GM18502 (cell line): ENCODE measurements around the gene METAP1D.

Experiments
- ATAC-seq: cut with Tn5 transposase; IDR thresholded peaks from one replicate; pipeline ENCODE4 v1.9.1; 2021; ENCODE audit warnings: mild to moderate bottlenecking; ENCODE audit not compliant: unreplicated experiment, poor library complexity

Gene METAP1D

GRCh38 chr2:172089005-172089504 is 89.3 kb downstream of the METAP1D start:
- ATAC-seq = no peak

GRCh38 chr2:172089633-172090032 is 89.9 kb downstream of the METAP1D start:
- ATAC-seq = no peak

GRCh38 chr2:172090044-172090961 is 90.5 kb downstream of the METAP1D start:
- ATAC-seq = no peak

GRCh38 chr2:172091000-172091641 is 91.4 kb downstream of the METAP1D start:
- ATAC-seq = no peak

- ATAC-seq = no peak
Measured at GRCh38 chr2:172091761-172092566, 92.2 kb downstream of the METAP1D start.

GRCh38 chr2:172092716-172093415 is 93.1 kb downstream of the METAP1D start:
- ATAC-seq = no peak

- ATAC-seq = no peak
Measured at GRCh38 chr2:172093416-172094293, 93.9 kb downstream of the METAP1D start.

GRCh38 chr2:172094294-172095145 is 94.8 kb downstream of the METAP1D start:
- ATAC-seq = peak; percentile 7

- ATAC-seq = peak; percentile 47
Measured at GRCh38 chr2:172095146-172095904, 95.6 kb downstream of the METAP1D start.

GRCh38 chr2:172095905-172096625 is 96.3 kb downstream of the METAP1D start:
- ATAC-seq = no peak

GRCh38 chr2:172096626-172097547 is 97.1 kb downstream of the METAP1D start:
- no peak for ATAC-seq

- ATAC-seq = no peak
Measured at GRCh38 chr2:172097557-172098131, 97.9 kb downstream of the METAP1D start.

GRCh38 chr2:172098287-172098649 is 98.5 kb downstream of the METAP1D start:
- no peak for ATAC-seq

- ATAC-seq = no peak
Measured at GRCh38 chr2:172098650-172099471, 99.1 kb downstream of the METAP1D start.
